Neural progenitor cell (in vitro differentiated cells): ENCODE results near the gene CYP2B6. TPM values are rescaled to one million over a fixed set of nuclear protein-coding genes. Genes with fewer than 3 reads are reported as not detected.
"Not testable (repeated sequence)": the region's sequence is repeated elsewhere in the genome, so short reads cannot be mapped to it uniquely, and the experiment has no call there.

ENCODE experiments used
- DNase-seq: peaks from one replicate; pipeline ENCODE4 v3.0.0-alpha.2; 2016; ENCODE audit warnings: low spot score
- H2AFZ ChIP-seq: fragments of 200-600 bp; sonication (generic); replicated peaks from 2 replicates; pipeline ENCODE4 v1.6.1; 2016; ENCODE audit warnings: antibody characterized with exemption
- H3F3A ChIP-seq: fragments of 200-600 bp; sonication (generic); 2 replicates; pipeline ENCODE4 v1.6.1; 2016; ENCODE audit warnings: antibody characterized with exemption, low read depth
- H3K27ac ChIP-seq: fragments of 200-600 bp; sonication (generic); 2 replicates; pipeline ENCODE4 v1.5.1; 2016; ENCODE audit warnings: mild to moderate bottlenecking
- H3K27me3 ChIP-seq: fragments of 200-600 bp; sonication (generic); 2 replicates; pipeline ENCODE4 v1.6.1; 2016; ENCODE audit warnings: mild to moderate bottlenecking, moderate library complexity
- H3K36me3 ChIP-seq: fragments of 200-600 bp; sonication (generic); 2 replicates; pipeline ENCODE4 v1.5.1; 2016
- H3K4me1 ChIP-seq: fragments of 200-600 bp; sonication (generic); 2 replicates; pipeline ENCODE4 v1.6.1; 2016; ENCODE audit warnings: mixed run types
- H3K4me2 ChIP-seq: fragments of 200-600 bp; sonication (generic); 2 replicates; pipeline ENCODE4 v1.6.1; 2016
- H3K4me3 ChIP-seq: fragments of 200-600 bp; sonication (generic); 2 replicates; pipeline ENCODE4 v1.5.1; 2016
- H3K79me2 ChIP-seq: fragments of 200-600 bp; sonication (generic); 2 replicates; pipeline ENCODE4 v1.6.1; 2016; ENCODE audit warnings: low read depth
- H3K9ac ChIP-seq: fragments of 200-600 bp; sonication (generic); 2 replicates; pipeline ENCODE4 v1.6.1; 2016
- H3K9me3 ChIP-seq: fragments of 200-600 bp; sonication (generic); 2 replicates; pipeline ENCODE4 v1.5.1; 2016; ENCODE audit warnings: low read depth
- H4K20me1 ChIP-seq: fragments of 200-600 bp; sonication (generic); 2 replicates; pipeline ENCODE4 v1.6.1; 2016; ENCODE audit warnings: low read depth
- H3K27ac Mint-ChIP-seq: 3 replicates; pipeline ENCODE4 v1.8.0; 2021; ENCODE audit warnings: mixed read lengths
- H3K27me3 Mint-ChIP-seq: 2 replicates; pipeline ENCODE4 v1.8.0; 2022; ENCODE audit warnings: low read depth, mild to moderate bottlenecking, inconsistent platforms, moderate library complexity, mixed read lengths; ENCODE audit not compliant: insufficient read depth
- H3K36me3 Mint-ChIP-seq: 3 replicates; pipeline ENCODE4 v1.8.0; 2021; ENCODE audit warnings: mixed read lengths
- H3K4me1 Mint-ChIP-seq: 3 replicates; pipeline ENCODE4 v1.8.0; 2021; ENCODE audit warnings: mixed read lengths
- H3K4me3 Mint-ChIP-seq: 3 replicates; pipeline ENCODE4 v1.8.0; 2021; ENCODE audit warnings: mild to moderate bottlenecking, moderate library complexity, mixed read lengths
- H3K9me3 Mint-ChIP-seq: 3 replicates; pipeline ENCODE4 v1.8.0; 2020; ENCODE audit warnings: mixed read lengths
- EZH2 ChIP-seq: fragments of 200-600 bp; sonication (generic); IDR thresholded peaks from 2 replicates; pipeline ENCODE4 v1.6.1; 2017; ENCODE audit warnings: antibody characterized with exemption, mild to moderate bottlenecking, moderate library complexity
- EZH2phosphoT487 ChIP-seq: fragments of 200-600 bp; sonication (generic); IDR thresholded peaks from 2 replicates; pipeline ENCODE4 v1.6.1; 2017; ENCODE audit warnings: antibody characterized with exemption
- total RNA-seq: library from RNA; depleted of rRNA; stranded (reverse); fragments of >200 nt; gene quantifications from 2 replicates; pipeline ENCODE4 v1.2.3, GENCODE V29; 2015; ENCODE audit warnings: low replicate concordance
- TF ChIP-seq, protein P1 (sequence below): fragments of 200-600 bp; sonication (generic); IDR thresholded peaks from 2 replicates; pipeline ENCODE4 v1.5.1; 2017; ENCODE audit warnings: antibody characterized with exemption, mild to moderate bottlenecking

Gene CYP2B6
- total RNA-seq, 1 donor from 2014 or later, result not detected

DNA sequence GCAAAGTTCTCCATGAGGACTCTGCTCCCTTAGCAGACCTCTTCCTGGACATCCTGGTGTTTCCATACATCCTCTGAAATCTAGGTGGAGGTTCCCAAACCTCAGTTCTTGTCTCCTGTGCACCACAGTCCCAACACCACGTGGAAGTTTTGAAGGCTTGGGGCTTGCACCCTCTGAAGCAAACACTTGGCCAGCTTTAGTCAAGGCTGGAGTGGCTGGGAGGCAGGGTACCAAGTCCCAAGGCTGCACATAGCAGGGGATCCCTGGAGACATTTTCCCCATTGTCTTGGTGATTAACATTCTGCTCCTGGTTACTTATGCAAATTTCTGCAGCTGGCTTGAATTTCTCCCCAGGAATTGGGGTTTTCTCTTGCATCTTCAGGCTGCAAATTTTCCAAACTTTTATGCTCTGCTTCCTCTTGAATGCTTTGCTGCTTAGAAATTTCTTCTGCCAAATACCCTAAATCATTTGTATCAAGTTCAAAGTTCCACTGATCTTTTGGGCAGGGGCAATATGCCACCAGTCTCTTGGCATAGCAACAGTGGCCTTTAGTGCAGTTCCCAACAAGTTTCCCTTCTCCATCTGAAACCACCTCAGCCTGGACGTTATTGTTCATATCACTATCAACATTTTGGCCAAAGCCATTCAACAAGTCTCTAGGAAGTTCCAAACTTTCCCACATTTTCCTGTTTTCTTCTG, 10.2 kb upstream of the CYP2B6 start:
- not testable (repeated sequence) for H3K4me1 ChIP-seq, H3K36me3 ChIP-seq, DNase-seq, H4K20me1 ChIP-seq, H3K4me1 Mint-ChIP-seq, H3K36me3 Mint-ChIP-seq, H3F3A ChIP-seq, H3K4me3 Mint-ChIP-seq, H3K27ac Mint-ChIP-seq, H3K9me3 ChIP-seq, H3K9me3 Mint-ChIP-seq, H3K9ac ChIP-seq, H3K27me3 ChIP-seq, H3K27ac ChIP-seq, H3K79me2 ChIP-seq, H3K4me2 ChIP-seq, H2AFZ ChIP-seq, H3K4me3 ChIP-seq
- peaks cover 11% of the 10 kb centered on the region for H3K27me3 Mint-ChIP-seq

- H3K27ac Mint-ChIP-seq, result no peak overlapping the region
- H3F3A ChIP-seq, result no peaks in the 10 kb centered on the region
- no peaks in the 10 kb centered on the region for H4K20me1 ChIP-seq
- H3K9me3 ChIP-seq, result no peaks in the 10 kb centered on the region
- H3K36me3 Mint-ChIP-seq, result no peaks in the 10 kb centered on the region
- no peak overlapping the region for H3K4me2 ChIP-seq
- no peaks in the 10 kb centered on the region for H3K79me2 ChIP-seq
- no peak overlapping the region for H3K9ac ChIP-seq
- H3K4me1 ChIP-seq, result no peaks in the 10 kb centered on the region
- H3K27me3 ChIP-seq, result no peaks in the 10 kb centered on the region
- no peak overlapping the region for H3K4me3 ChIP-seq
- no peak overlapping the region for H3K27ac ChIP-seq
- H3K4me1 Mint-ChIP-seq, result no peaks in the 10 kb centered on the region
- H3K4me3 Mint-ChIP-seq, result no peak overlapping the region
- no peak for TF ChIP-seq EZH2phosphoT487
- TF ChIP-seq, protein P1, sequence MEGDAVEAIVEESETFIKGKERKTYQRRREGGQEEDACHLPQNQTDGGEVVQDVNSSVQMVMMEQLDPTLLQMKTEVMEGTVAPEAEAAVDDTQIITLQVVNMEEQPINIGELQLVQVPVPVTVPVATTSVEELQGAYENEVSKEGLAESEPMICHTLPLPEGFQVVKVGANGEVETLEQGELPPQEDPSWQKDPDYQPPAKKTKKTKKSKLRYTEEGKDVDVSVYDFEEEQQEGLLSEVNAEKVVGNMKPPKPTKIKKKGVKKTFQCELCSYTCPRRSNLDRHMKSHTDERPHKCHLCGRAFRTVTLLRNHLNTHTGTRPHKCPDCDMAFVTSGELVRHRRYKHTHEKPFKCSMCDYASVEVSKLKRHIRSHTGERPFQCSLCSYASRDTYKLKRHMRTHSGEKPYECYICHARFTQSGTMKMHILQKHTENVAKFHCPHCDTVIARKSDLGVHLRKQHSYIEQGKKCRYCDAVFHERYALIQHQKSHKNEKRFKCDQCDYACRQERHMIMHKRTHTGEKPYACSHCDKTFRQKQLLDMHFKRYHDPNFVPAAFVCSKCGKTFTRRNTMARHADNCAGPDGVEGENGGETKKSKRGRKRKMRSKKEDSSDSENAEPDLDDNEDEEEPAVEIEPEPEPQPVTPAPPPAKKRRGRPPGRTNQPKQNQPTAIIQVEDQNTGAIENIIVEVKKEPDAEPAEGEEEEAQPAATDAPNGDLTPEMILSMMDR, result no peak
- H3K27me3 Mint-ChIP-seq, result peaks cover 8% of the 10 kb centered on the region
- DNase-seq, result no peak
- no peaks in the 10 kb centered on the region for H3K36me3 ChIP-seq
- no peak overlapping the region for H2AFZ ChIP-seq
- H3K9me3 Mint-ChIP-seq, result no peaks in the 10 kb centered on the region
Measured at GRCh38 chr19:40981591-40981990, 9.5 kb upstream of the CYP2B6 start.

GRCh38 chr19:40982594-40983101, 8.4 kb upstream of the CYP2B6 start:
- Histone ChIP-seq H2AFZ (no peak overlapping the region), H4K20me1 (no peaks in the 10 kb centered on the region), H3K9ac (no peak overlapping the region), H3K27me3 (no peaks in the 10 kb centered on the region), H3K4me3 (no peak overlapping the region), H3F3A (no peaks in the 10 kb centered on the region), H3K27ac (no peak overlapping the region), H3K36me3 (no peaks in the 10 kb centered on the region), H3K4me2 (no peak overlapping the region), H3K4me1 (no peaks in the 10 kb centered on the region), H3K9me3 (no peaks in the 10 kb centered on the region), H3K79me2 (no peaks in the 10 kb centered on the region)
- TF ChIP-seq, protein P1, result no peak
- no peak for TF ChIP-seq EZH2phosphoT487
- TF ChIP-seq EZH2, result no peak
- Mint-ChIP-seq H3K27me3 (peaks cover 8% of the 10 kb centered on the region), H3K4me3 (no peak overlapping the region), H3K36me3 (no peaks in the 10 kb centered on the region), H3K9me3 (no peaks in the 10 kb centered on the region), H3K4me1 (no peaks in the 10 kb centered on the region), H3K27ac (no peak overlapping the region)
- DNase-seq, result no peak

DNA sequence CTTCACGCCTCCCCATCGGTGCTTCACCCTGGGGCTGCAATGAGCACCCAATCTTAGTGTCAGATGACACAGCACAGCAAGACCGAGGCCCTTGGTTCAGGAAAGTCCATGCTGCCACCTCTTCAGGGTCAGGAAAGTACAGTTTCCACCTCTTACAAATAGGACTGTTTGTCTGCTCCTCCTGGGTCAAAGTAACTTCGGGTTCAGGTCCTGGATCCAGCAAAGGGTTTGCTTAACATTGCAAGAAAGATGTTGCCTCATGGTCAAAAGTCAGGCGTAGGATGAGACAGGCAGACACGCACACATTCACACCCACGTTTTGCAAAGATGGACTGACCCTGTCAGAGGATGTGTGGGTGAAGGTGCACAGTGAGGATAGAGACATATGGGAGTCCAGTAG, 1.6 kb upstream of the CYP2B6 start:
- H3K9me3 ChIP-seq, result no peaks in the 10 kb centered on the region
- H3K4me3 Mint-ChIP-seq, result no peak overlapping the region
- H2AFZ ChIP-seq, result no peak overlapping the region

More for the DNA sequence above, 1.6 kb upstream of the CYP2B6 start:
- H3K36me3 ChIP-seq, result no peaks in the 10 kb centered on the region
- no peak for DNase-seq
- H3K79me2 ChIP-seq, result no peaks in the 10 kb centered on the region
- H3K9ac ChIP-seq, result no peak overlapping the region
- Mint-ChIP-seq H3K4me1 (no peaks in the 10 kb centered on the region), H3K36me3 (no peaks in the 10 kb centered on the region), H3K27me3 (peaks cover 4% of the 10 kb centered on the region), H3K27ac (no peak overlapping the region), H3K9me3 (no peaks in the 10 kb centered on the region)
- H3K4me2 ChIP-seq, result no peak overlapping the region
- TF ChIP-seq EZH2phosphoT487, result no peak
- no peak for TF ChIP-seq EZH2
- TF ChIP-seq, protein P1, result no peak
- no peaks in the 10 kb centered on the region for H3F3A ChIP-seq
- H3K4me1 ChIP-seq, result no peaks in the 10 kb centered on the region
- H3K4me3 ChIP-seq, result no peak overlapping the region
- H3K27me3 ChIP-seq, result no peaks in the 10 kb centered on the region
- no peak overlapping the region for H3K27ac ChIP-seq
- no peaks in the 10 kb centered on the region for H4K20me1 ChIP-seq
